ENCODE measurements around the gene PRDM12.

PRDM12 gene

DNA sequence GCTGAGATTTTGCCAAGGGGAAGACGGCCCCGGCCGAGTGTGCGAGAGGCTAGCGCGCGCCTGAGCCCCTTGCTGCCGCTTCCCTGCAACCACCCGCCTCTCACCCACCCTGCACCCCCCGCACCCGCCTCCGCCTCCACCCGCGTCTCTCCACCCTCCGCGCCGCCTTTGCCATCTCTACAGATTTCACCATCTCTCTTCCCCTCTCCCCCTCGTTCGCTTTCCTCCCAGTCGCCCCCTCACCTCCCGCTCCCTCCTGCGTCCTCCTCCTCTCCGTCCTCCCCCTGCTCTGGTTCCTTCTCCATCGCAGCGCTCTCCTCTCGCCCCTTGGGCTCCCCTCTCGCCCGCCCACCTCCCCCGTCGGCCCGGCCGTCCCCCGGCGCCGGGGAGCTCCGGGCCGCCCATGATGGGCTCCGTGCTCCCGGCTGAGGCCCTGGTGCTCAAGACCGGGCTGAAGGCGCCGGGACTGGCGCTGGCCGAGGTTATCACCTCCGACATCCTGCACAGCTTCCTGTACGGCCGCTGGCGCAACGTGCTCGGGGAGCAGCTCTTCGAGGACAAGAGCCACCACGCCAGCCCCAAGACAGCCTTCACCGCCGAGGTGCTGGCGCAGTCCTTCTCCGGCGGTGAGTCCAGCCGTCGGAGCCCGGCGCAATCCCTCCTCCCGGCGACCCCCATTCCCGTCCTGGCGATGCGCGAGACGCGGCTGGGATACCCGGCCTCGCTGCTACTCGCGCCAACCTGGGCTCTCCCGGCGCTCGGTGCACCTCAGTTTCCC, at the start of gene PRDM12:
Gene PRDM12 (plus strand): TSS at position 344 of the 778 bp plus-strand sequence. CDS start 60 bp downstream, at position 404.
- DNase-seq (ENCODE audit: low read depth), result no peak

DNA sequence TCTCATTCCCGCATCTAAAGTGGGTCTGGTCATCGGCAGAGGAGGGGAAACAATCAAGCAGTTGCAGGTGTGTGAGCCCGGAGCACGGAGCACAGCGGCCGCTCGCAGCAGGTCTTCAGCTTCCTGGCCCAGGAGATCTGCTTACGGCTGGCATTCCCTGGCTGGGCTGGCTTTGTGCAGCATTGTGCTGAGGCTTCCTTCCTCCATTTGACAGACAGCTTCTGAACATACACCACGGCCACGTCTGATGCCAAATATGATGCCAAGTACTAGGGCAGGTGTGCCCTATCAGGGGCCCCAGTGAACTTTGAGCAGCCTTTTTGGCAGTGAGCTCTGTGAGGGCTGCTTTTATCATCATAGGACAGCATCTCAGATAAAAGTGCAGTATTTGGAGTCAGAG, 47.9 kb upstream of the PRDM12 start:
- DNase-seq (ENCODE audit: low read depth), result no peak

DNA sequence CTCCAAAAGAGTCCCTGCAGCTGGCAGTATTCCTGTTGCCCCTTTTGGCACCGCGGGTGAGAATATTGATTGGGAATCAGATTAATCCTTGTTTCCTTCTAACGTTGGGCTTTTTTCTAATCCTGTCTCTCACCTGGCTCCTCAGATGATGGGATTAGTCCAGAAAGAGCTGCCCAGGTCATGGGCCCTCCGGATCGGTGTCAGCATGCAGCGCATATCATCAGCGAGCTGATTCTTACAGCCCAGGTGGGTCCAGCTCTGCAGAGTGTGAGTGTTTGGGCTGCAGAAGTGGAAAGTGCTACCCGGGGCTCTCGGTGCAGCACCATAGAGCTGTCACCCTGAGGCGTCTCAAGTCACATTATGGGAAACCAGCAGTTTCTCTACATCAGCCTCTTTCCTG, 40.9 kb upstream of the PRDM12 start:
- DNase-seq (ENCODE audit: low read depth), result no peak

DNA sequence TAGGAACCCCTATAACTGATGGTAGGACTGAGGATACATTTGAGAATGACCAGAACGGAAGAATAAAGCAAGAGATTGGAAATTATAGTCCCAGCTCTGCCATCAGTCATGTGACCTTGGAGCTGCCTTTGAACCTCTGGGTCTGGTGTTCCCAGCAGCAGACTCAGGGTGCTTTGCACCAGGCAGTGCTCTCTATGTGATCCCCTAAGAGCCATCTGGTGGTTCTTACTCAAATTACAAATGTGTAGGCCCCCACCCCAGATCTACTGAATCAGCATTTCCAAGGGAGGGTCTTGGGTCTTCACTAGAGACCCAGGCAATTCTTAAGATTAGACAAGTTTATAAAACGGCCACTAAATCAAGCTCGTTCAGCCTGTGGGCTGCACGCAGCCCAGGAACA, 40.2 kb upstream of the PRDM12 start:
- DNase-seq (ENCODE audit: low read depth), result no peak

DNA sequence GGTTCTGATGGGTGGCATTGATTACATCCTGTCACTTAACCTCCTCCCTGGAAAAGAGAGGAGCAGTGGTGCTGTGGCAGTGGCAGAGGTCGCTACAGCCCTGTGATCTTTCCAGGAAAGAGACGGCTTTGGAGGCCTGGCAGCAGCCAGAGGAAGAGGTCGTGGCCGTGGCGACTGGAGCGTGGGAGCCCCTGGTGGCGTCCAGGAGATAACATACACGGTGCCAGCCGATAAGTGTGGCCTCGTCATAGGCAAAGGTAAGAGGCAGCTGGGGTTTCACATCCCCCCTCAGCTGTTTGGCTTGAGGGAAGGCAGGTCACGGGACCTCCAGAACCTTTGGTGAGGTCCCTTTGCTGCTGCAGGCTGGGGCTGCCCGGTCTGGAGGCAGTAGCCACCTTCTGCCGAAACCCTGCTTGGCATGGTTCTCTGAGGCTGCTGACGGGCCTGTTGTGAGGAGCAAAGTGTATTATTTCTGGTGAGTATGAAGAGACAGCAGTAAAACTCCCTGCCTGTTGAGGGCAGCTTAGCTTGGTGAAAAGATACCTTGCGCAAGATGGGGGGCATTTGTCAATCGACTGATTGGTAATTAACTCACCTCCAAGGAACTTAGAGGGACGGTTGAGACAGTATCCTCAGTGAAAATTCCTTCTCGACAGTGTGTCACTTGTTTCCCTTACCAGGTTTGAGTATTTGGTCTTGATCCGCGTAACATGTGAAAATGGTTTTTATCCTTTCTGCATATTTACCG, 38.0 kb upstream of the PRDM12 start:
- DNase-seq (ENCODE audit: low read depth), result no peak

DNA sequence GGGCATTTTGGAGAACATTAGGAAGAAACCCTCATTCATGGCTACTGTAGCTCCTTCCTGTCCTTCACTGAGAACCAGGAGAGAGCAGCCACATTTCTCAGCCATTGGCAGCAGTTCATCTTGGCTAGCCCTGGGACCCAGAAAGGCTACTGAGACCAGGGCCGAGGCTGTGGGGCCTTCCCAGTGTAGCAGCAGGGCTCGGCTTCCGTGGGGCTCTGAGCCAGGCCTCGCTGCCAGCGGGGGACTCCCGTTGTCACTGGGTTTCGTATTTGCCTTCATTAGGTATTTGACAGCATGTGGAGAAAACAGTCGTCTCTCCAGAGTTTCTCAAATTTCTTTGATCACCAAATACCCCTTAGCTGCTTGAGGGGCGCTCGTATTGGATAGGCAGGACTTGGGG, 37.3 kb upstream of the PRDM12 start:
- no peak for DNase-seq (ENCODE audit: low read depth)

DNA sequence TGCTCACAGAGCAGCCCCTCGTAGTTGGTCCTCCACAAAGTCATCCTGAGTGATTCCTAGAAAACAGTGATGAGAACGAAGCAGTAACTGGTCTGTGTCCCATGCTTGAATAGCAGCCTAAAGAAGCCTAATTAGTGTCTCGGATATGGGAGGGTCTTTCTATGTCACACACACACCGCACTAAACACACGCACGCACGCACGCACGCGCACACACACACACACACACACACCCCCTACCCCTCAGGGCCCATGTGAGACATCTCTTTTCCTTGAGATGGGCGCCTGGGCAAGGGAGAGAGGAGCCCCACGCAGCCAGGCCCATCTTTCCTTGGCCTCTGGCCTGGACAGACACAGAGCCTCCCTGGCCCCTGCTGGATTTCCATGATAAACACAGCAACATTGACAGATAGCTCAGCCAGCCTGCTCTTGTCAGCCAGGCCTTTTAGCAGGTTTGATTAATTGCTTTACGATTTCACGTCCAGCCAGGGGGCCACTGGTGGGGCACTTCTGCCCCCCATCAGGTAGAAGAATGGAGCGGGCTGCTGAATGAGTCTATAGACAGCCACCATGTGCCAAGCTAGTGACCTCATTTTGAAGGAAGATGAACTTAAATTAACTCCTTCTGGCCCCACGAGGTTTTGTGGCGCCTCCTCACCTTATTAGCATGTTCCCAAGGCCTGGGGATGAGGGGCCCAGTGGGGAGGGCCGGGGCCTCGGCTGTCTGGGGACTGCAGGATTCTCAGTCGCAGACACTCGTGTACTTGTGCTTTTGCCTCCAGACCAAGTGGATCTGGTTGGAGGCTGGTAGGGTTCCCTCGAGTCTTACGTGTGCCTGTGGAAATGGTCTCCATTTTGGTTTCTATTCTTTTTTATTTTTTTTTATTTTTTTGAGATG, 36.2 kb upstream of the PRDM12 start:
- no peak for DNase-seq (ENCODE audit: low read depth)

DNA sequence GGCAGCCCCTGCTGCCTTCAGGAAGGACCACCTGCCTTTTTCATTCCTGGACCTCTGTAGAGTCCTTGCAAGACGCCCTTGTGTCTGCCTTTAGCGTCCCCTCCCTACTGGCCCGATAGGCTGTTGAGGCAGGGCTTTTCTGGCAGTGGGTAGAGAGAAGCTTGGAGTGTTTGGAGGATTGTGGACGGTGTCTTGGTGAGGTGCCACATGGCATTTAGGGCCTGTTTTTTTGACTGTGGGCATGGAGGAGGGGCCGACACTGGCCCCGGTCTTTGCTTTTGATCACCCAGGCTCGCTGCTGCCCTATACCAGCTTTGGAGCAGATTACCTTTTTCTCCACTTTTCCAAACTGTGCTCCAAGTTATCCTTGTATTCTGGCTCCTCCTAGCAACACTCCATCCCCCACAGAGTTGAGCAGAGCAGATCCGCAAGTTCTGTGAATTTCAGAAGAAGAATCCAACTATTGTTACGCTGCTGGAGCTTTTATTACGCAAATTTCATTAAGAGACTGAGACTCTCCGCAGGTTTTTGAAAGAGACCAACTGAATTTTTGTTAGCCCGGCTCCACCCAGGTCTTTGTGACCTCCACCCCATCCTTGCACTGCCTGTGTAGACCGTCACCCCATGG, 34.8 kb upstream of the PRDM12 start:
- DNase-seq (ENCODE audit: low read depth), result no peak

DNA sequence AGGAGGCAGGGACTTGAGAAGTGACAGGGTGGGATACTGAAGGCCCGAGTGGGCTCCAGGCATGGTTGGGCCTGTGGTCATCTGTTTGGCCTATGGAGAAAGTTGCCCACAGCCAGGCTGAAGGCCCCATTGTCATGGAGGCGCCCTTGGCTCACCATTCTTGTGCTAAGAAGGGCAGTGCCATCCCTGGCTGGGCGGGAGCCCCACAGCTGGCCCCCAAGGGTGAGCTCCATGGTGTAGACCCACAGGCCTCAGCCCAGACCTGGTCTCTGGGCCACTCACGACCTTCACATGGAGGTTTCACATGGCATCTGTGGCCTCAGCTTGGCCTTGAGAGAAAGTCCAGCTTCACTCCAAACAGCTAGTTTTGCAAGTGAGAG, 34.3 kb upstream of the PRDM12 start:
- no peak for DNase-seq (ENCODE audit: low read depth)

DNA sequence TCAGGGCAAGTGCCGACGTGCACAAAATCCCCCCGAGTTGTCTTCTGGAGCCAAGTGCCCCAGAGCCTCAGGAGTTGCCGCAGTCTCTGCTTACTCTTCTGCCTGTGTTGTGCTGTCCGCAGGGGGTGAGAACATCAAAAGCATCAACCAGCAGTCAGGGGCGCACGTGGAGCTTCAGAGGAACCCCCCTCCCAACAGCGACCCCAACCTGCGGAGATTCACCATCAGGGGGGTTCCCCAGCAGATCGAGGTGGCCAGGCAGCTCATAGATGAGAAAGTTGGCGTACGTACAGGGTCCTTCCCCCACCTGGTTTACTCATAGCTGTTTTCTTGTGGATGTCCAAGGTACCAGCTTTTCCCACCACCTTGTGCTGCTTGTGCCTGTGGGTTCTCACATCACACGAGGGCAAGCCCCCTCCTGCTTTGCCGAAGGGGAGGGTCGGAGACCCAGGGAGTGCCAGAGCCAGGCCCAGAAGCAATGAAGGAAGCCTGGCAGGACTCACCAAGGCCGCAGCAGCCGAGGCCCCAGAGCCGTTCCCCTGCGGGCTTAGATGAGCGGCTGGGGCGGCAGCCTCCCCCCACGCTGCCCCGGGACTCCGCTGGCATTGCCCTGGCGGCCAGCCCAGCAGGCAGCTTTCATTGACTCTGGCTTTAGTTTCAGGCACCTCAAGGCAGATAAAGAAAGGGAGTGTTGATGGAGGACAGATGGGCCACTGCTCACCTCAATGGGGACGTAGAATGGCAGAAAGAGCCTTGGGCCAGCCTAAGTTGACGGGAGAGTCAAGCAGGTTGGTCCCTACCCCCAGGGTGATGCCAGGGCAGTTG, 33.7 kb upstream of the PRDM12 start:
- no peak for DNase-seq (ENCODE audit: low read depth)

DNA sequence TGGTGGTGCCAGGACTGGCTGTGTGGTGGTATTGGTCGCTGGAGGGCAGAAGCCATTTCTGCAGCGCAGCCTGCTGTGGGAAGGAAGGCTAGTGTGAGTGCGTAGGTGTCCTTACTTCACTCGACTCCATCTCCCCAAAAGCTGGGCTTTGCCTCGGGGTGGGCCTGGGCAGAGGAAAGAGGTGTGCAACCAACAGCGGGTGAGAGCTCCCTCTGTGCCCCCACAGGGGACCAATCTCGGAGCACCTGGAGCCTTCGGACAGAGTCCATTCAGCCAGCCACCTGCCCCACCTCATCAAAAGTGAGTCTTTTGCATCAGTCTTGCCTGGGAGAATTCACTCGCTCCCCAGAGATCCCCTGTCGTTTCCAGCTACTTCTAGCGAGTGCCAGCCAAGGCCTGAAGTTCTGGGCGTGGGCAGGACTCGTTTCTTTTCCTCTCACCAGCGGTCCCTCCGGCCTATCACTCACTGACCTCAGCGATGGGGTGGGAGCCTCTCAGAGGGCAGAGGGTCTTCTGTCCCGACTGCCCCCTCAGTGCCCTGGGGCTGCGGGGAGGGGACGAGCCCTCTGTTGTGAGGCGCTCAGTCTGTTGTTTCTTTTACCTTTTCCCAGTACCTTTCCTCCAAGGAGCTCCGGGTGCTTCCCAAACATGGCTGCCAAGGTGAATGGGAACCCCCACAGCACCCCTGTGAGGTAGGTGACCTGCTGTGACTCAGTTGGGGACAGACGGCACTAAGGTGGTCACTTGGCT, 32.9 kb upstream of the PRDM12 start:
- no peak for DNase-seq (ENCODE audit: low read depth)

DNA sequence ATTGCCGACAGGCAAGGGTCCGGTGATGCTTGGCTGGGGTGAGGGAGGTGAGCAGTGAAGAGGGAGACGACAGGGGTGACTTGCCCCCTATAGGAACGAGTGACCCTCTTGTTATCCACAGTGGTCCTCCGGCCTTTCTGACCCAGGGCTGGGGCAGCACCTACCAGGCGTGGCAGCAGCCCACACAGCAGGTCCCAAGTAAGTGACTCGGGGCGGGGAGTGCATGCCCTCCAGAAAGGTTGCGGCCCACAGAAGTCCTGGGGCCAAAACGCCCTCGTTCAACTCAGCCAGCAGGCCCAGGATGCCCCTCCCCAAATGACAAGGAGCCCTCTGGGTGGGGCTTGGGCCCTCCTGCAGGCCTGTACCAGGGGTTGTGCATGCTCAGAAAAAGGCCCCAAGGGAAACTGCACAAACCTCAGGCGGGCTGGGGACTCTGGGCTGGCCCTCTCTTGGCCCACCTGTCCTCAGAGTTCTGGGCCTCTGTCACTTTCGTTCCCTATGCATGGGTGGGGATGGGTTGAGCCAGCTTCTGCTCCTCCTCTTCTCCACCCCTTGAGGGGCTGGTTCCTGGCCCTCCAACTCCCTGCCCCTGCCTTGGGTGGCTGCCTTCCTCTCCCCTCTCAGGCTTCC, 32.2 kb upstream of the PRDM12 start:
- DNase-seq (ENCODE audit: low read depth), result no peak

DNA sequence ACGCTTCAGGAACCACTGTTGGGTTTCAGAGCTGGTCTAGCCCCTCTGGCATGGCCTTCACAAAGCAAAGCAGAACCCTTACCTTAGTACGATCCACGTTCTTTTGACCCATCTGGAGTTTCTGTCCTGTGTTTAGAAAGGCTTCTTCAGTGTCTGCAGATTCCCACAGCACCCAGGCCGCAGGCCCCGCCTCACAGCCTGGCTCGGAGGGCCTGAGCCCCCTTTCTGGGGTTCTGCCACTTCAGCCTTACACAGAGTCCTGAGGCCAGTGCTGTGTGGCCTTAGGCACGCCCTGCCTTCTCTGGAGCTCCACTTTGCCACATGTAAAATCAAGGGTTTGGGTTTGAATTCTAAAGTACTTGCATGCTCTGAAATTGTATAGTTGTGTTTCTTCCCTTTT, 31.6 kb upstream of the PRDM12 start:
- no peak for DNase-seq (ENCODE audit: low read depth)

DNA sequence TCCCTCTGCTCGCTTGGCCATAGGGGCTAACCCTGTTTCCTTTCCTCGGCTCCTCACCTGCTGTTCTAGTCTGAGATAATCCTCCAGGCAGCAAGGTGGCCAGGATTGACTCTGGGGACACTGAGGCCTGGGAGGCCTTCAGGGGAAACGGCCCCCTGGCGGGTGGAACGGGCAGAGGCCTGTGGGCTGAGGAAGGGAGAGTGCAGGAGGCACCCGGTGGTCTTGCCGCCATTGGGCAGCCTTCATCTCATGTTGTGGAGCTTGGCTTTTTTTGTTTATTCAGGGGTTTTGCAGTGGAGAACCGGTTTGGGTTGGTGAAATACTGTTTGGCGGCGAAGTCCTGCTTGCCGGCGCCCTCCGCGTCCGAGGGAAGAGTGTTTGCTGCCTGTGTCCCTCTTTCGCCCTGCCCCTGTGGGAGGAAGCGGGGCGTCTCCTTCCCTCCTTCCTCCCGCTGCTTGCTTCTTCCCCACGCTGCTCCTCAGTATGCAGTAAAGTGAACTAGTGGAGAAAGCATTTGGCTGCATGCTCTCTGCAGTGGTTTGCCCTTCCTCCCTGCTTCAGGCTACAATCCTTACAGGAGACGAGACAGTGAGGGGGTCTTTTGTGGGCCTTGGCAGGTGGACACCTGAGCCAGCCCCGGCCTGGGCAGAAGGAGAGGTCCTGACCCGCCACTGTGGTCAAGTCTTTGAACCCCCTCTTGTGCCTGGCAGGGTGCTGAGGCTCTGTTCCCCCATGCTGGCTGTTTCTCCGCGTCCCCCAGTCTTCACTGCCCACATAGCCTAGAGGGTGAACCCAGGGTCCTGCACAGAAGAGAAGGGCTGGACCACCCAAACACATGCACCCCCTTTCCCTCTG, 30.8 kb upstream of the PRDM12 start:
- DNase-seq (ENCODE audit: low read depth), result no peak

DNA sequence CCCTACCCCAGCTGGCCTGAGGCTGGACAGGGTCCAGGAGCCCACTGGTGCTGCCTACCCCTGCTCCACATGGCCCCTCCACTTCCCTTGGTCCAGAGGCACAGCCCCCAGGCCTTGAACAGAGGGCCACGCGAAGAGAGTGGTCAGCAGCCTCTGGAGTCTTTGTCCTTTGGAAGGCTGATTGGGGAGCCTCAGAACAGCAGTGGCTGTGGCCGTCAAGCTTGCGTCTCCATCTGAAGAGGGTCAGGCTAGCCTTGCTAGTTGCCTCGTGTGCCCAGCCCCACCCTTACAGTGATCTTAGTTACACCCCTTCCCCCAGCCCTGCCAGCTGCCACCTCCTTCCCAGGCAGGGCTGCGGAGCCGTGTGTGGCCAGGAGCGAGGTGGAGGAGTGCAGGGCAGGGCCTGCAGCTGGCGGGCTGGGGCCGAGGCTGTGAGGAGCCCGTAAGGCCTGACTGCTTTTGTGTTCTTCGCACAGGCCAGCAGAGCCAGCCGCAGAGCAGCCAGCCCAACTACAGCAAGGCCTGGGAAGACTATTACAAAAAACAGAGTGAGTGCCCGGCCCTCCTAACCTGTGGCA, 30.1 kb upstream of the PRDM12 start:
- DNase-seq (ENCODE audit: low read depth), result no peak

DNA sequence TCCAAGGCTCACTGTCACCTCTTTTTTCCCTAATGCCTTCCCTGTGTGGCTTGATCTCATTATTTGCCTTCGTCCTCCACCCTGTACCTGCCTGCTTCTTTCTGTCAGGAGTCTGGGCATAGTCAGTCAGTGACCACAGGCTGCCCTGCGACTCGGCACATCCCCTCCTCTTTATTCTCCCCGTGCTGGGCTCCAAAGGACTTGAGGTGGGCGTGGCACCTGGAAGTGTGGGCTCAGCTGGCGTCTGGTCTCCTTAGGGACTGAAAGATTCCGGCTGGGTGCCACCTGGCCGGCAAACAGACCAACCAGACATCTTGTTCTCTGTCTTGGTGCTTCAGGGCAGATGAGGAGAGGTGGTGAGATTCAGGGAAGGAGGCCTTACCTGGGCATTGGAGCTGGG, 29.6 kb upstream of the PRDM12 start:
- no peak for DNase-seq (ENCODE audit: low read depth)

DNA sequence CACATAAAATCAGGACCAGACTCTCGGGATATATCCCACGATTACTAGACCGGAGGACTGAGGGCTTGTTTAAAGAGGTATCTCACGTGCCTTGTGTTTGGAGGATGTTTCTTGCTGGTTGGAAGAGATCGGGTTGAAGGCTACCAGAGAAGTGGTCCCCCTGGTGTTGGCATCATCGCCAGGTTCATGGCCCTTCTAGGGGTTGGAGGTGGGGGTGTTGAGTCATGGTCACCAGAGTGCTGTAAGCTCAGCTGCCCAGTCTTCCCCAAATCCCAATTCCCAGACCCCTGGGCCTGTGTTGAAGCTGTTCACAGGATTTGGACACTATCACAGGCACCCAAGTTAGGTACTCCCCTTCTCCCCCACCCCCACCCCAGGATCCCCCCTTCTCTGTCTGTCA, 29.1 kb upstream of the PRDM12 start:
- no peak for DNase-seq (ENCODE audit: low read depth)

DNA sequence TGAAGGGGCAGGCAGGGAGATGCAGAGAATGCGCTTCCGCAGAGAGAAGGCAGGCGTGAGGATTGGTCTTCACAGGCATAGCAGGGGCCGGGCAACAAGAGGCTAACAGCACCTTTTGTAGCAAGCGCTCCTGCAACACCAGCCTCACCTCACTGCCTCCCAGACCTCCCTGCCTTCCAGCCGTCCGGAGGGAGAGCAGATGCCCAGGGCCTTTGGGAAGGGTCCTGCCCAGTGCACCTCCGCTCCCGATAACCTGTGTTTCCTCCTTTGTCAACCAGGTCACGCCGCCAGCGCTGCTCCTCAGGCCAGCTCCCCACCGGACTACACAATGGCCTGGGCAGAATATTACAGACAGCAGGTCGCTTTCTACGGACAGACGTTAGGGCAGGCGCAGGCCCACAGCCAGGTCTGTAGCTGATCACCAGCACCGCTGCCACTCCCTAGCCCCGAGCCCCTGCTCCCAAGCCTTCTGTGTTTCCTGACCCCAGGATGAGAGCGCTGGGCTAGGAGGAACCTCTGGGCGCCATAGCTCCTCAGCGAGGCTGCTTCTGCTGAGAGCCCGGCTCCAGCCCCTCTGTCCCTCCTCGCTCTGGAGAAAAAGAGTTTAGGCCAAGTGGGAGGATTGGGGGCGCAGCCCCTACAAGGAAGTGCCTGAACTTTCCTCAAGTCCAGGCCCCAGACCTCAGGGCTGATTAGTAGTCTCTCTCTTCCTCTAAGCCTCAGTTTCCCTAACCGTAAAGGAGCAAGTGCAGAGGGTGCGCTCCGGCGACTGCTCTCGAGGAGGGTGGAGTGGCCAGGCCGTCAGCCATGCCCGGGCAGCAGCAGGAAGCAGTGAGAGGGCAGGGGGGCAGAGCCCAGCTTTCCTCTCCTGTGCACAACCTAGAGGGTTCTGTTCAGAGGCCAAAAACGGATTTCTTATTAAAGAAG, 28.4 kb upstream of the PRDM12 start:
- no peak for DNase-seq (ENCODE audit: low read depth)

All from HS-27A (cell line).